GM21423 (cell line): ENCODE results near the gene SH3RF1.
A peak's percentile ranks its signal among the peaks of the same experiment; 100 is the strongest.

Source experiments
- ATAC-seq: cut with Tn5 transposase; IDR thresholded peaks from one replicate; pipeline ENCODE4 v1.9.1; 2021; ENCODE audit warnings: mild to moderate bottlenecking, moderate library complexity; ENCODE audit not compliant: unreplicated experiment

SH3RF1 gene

DNA sequence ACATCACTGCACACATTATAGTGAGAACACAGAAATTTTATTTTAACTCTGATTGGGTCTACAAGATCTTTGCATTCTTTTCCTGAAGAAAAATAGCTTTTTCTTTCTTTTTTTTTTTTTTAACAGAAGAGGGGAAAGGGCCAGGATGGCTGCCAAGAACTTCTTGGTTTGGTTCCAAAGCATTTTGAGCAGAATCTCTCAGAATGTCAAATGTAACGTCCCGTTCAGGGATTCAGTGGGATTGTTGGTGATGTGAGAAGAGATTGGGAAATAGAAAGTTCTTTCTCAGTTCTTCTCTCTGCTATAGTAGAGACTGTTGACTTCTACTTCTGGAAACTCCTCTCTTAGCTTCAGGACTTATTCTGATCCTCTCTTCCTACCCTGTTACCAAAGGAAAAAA is 189.8 kb downstream of the SH3RF1 start:
- ATAC-seq, result no peak

- peak; percentile 94 for ATAC-seq
Measured at GRCh38 chr4:169079942-169080827, 190.6 kb downstream of the SH3RF1 start.

GRCh38 chr4:169074117-169074516 is 196.6 kb downstream of the SH3RF1 start:
- no peak for ATAC-seq

GRCh38 chr4:169071747-169072146 is 199.0 kb downstream of the SH3RF1 start:
- ATAC-seq, result no peak

DNA sequence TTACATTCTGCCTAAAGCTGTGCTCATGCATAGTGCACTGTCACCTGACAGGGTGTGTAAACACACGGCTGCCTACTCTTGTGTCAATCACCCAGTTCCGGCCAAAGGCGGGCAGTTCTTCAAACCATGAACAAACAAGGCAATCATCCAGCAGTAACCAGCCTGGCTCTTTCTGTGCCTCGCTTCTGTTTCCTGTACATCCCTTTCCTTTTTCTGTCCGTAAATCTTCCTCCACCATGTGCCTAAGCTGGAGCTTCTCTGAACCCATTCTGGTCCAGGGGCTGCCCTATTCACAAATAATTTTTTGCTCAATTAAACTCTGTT is 199.9 kb downstream of the SH3RF1 start:
- no peak for ATAC-seq

- ATAC-seq, result no peak
Measured at GRCh38 chr4:169070071-169070894, 200.5 kb downstream of the SH3RF1 start.

- ATAC-seq, result no peak
Measured at GRCh38 chr4:169068423-169068822, 202.3 kb downstream of the SH3RF1 start.

GRCh38 chr4:169066934-169067333 is 203.8 kb downstream of the SH3RF1 start:
- ATAC-seq, result no peak

DNA sequence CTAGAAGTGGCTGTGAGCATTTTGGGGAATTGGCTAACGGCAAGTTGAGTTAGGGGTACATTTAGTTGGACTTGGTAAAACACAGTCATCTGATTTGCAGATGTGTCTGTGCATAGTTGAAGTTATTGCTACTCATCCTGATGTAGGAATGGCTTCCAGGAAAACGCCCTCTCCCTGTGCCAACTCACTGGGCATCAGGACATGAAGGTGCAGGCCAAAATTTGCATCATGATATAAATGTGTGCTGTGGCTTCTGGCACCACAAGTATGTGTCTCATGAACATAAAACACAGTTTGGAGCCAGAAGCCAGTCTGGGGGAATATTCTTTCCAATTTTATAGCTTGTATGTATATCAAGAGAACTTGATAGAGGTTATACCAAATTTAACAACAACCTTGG is 206.5 kb downstream of the SH3RF1 start:
- no peak for ATAC-seq

- no peak for ATAC-seq
Measured at GRCh38 chr4:169063441-169063840, 207.3 kb downstream of the SH3RF1 start.

GRCh38 chr4:169062897-169063244 is 207.9 kb downstream of the SH3RF1 start:
- ATAC-seq, result no peak

- no peak for ATAC-seq
Measured at GRCh38 chr4:169061386-169061785, 209.4 kb downstream of the SH3RF1 start.

DNA sequence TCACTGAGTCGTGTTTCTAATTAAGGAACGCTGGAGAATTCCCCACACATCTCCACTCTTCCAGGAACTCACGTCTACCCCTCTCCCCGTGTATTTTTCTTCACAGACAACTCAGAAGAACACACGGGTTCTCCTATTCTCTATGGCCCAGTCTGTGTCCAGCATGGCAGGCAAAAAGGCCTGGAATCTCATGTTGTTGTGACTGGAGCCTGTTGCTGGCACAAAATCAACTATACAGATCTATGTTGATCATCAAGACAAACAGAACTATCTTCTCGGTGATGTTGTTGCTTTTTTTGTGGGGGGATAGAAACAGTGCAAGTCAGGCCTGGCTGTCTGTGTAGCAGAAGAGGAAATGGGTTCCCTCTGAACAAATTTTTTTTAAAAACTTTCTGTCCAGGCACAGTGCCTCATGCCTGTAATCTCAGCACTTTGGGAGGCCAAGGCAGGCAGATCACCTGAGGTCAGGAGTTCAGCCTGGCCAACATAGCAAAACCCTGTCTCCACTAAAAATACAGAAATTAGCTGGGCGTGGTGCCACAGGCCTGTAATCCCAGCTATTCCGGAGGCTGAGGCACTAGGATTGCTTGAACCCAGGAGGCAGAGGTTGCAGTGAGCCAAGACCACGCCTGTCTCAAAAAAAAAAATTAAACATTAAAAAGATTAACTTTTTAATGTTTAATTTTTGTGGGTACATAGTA is 210.2 kb downstream of the SH3RF1 start:
- ATAC-seq, result no peak

DNA sequence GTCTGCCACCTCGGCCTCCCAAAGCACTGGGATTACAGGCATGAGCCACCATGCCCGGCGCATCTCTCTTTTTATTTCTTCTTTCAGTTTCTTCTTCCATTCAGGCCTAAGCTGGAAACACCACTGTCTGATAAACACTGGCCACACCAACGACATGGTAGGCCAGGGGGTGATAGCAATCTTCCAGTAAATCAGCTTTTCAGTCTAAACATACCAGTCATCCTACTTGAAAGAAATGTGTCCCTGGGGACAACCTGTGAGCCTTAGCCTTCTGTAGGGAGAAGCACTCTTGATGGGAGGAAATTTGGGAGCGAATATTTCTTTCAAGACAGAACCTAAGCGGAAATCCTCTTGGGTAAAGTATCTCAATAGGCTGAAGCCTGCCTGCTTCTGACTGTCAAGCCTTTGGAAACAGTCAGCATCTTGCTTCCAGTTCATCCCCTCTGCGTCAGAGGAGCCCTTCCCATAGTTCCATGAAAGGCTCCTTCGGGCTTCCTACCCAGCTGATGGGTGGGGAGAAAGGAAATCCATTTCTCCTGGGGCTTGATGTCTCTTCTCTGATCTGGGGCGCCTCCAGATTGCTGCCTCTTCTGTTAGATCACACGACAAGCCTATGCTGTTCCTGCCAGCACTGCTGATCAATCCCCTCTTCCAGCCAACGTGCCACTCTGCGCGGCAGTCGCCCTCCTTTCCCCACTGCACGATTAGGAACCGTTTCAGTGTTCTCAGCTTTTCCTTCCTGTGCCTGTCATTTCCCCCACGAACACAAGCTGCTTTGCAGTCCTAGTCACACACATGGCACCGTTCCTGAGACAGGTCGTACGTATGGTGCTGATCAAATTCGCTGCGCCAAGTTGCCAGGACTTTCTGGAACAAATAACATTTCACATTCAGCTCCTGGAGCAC is 211.2 kb downstream of the SH3RF1 start:
- no peak for ATAC-seq

- no peak for ATAC-seq
Measured at GRCh38 chr4:169058312-169058711, 212.4 kb downstream of the SH3RF1 start.

DNA sequence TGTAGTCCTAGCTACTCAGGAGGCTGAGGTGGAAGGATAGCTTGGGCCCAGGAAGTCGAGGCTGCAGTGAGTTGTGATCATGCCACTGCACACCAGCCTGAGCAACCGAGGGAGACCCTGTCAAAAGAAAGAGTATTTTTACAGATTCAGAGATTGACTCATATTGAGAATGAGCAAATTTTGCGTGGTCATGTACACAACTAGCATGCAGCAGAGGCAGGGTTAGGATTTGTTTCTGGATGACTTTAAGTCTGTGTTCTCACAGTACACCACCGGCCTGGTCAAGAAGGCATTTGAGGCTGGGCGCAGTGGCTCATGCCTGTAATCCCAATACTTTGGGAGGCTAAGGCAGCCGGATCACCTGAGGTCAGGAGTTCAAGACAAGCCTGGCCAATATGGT is 215.9 kb downstream of the SH3RF1 start:
- ATAC-seq, result peak; percentile 52

- ATAC-seq, result no peak
Measured at GRCh38 chr4:169052594-169052945, 218.2 kb downstream of the SH3RF1 start.

DNA sequence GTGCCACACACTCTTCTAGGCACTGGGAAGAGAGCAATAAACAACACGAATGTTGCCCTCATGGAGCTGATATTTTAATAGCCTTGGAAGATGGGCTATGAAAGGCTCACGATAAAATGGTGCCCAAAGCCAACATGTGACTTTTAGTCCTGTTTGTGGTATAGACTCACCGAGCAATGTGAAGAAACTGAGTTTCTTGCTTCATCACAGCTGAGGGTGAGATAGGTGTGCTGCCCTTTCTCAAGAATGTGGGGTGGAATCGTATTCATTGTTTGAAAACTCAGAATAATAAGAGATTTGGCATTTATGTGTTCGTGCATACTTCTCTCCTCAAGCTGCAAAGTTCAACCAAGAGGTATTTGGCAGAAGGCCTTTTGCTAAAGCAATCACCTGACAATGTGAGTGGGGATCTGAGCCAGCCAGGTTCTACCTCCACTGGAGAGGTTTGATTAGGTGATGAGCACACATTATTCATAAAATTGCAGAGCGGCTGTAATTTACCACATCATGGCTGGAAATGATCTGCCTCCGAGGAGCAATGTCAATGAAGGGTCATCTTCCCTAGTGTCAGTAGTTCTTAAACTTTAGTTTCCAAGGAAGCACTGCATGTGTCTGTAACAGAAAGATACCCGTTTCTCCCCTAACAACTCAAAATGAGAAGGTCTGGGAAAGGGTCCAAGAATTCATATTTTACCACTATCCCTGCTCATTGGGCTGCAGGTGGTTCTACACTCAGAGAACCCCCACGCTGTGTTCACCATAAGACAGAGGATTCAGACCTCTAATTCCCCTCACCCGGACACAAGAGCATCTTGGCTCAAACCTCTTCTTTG is 218.8 kb downstream of the SH3RF1 start:
- ATAC-seq, result no peak

- no peak for ATAC-seq
Measured at GRCh38 chr4:169050881-169051760, 219.6 kb downstream of the SH3RF1 start.
